Fibroblast of upper back skin (primary cell): ENCODE results near the gene VPS50.

Experiments used
- DNase-seq: peaks from one replicate; pipeline ENCODE4 v3.0.0-alpha.2; 2013

The VPS50 gene

GRCh38 chr7:93231799-93232672 lies at the start of gene VPS50:
Gene VPS50 (plus strand): TSS chr7:93232366. CDS start chr7:93232468, 102 bp downstream.
- peak; percentile 96 for DNase-seq

GRCh38 chr7:93185303-93186027 lies 46.7 kb upstream of the VPS50 start:
- no peak for DNase-seq

- no peak for DNase-seq
Measured at GRCh38 chr7:93188870-93189634, 43.1 kb upstream of the VPS50 start.

- DNase-seq: no peak
Measured at GRCh38 chr7:93194386-93194785, 37.8 kb upstream of the VPS50 start.

- DNase-seq: no peak
Measured at GRCh38 chr7:93196336-93196735, 35.8 kb upstream of the VPS50 start.

- DNase-seq: no peak
Measured at GRCh38 chr7:93198472-93198871, 33.7 kb upstream of the VPS50 start.

GRCh38 chr7:93202594-93203250 lies 29.4 kb upstream of the VPS50 start:
- no peak for DNase-seq

GRCh38 chr7:93203496-93203895 lies 28.7 kb upstream of the VPS50 start:
- DNase-seq: no peak

- DNase-seq: no peak
Measured at GRCh38 chr7:93205046-93205445, 27.1 kb upstream of the VPS50 start.

- DNase-seq: no peak
Measured at GRCh38 chr7:93211228-93211818, 20.8 kb upstream of the VPS50 start.

- DNase-seq: no peak
Measured at GRCh38 chr7:93212881-93213280, 19.3 kb upstream of the VPS50 start.

GRCh38 chr7:93218997-93219827 lies 13.0 kb upstream of the VPS50 start:
- no peak for DNase-seq

- DNase-seq: no peak
Measured at GRCh38 chr7:93219868-93220267, 12.3 kb upstream of the VPS50 start.

- no peak for DNase-seq
Measured at GRCh38 chr7:93226310-93226709, 5.9 kb upstream of the VPS50 start, which contains the start of gene HEPACAM2. Gene HEPACAM2 (minus strand): TSS chr7:93226469.

- peak; percentile 61 for DNase-seq
Measured at GRCh38 chr7:93228302-93228701, 3.9 kb upstream of the VPS50 start.

GRCh38 chr7:93231259-93231658 lies 907 bp upstream of the VPS50 start:
- no peak for DNase-seq

GRCh38 chr7:93232673-93233018 lies 480 bp downstream of the VPS50 start:
- DNase-seq: no peak

GRCh38 chr7:93235541-93235940 lies 3.4 kb downstream of the VPS50 start:
- no peak for DNase-seq

GRCh38 chr7:93238131-93238530 lies 6.0 kb downstream of the VPS50 start:
- DNase-seq: no peak

GRCh38 chr7:93238748-93239147 lies 6.6 kb downstream of the VPS50 start:
- DNase-seq: no peak

- no peak for DNase-seq
Measured at GRCh38 chr7:93239824-93240223, 7.7 kb downstream of the VPS50 start.

- no peak for DNase-seq
Measured at GRCh38 chr7:93242106-93242505, 9.9 kb downstream of the VPS50 start.
